NCI-H460 (cell line): ENCODE results near the gene ZG16B. TPM values are rescaled to one million over a fixed set of nuclear protein-coding genes. Genes with fewer than 3 reads are reported as not detected.

Source experiments
- DNase-seq: peaks from one replicate; pipeline ENCODE4 v3.0.0-alpha.2; 2016; ENCODE audit warnings: low read depth; ENCODE audit errors: extremely low read depth
- total RNA-seq: library from RNA; depleted of rRNA; stranded (reverse); fragments of >200 nt; shearing (Covaris generic); gene quantifications from 2 replicates; pipeline ENCODE4 v1.2.3, GENCODE V29; 2014

ZG16B gene
- total RNA-seq, 1 experiment from 2014 or later = 18.7 TPM

DNA sequence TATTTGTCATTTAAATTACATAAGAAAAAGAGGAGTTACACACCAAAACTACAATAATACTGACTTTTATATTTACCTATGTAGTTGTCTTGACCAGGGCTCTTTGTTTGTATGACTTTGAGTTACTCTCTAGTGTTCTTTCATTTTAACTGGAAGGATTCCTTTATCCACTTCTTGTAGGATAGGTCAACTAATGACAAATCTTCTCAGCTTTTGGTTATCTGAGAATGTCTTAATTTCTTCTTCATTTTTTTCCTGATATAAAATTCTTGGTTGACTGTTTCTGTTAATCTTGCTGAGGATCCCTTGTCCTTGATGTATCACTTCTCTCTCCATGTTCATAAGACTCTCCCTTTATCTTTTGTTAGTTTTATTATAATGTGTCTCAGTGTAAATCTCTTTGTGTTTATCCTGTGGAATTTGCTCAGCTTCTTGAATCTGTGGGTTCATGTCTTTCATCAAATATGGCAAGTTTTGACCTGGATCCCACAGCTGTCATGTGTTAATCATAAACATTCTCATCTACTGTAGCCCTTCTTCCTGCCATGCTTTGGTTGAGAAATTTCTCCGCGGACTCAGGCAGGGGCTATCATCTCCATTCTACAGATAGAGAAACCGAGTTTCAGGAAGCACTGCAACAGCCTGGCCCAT, 26.4 kb upstream of the ZG16B start:
- DNase-seq = no peak

DNA sequence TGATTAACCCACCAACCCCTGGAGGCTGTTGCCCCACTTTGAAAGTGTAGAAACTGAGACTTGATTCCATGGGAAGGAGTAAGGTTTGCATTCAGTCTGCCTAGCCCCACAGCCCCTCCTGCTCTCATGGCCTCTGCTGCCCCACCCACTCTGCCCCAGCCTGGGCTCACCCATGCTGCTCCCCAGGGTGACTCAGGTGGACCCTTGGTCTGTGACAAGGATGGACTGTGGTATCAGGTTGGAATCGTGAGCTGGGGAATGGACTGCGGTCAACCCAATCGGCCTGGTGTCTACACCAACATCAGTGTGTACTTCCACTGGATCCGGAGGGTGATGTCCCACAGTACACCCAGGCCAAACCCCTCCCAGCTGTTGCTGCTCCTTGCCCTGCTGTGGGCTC, 25.4 kb upstream of the ZG16B start:
- no peak for DNase-seq

DNA sequence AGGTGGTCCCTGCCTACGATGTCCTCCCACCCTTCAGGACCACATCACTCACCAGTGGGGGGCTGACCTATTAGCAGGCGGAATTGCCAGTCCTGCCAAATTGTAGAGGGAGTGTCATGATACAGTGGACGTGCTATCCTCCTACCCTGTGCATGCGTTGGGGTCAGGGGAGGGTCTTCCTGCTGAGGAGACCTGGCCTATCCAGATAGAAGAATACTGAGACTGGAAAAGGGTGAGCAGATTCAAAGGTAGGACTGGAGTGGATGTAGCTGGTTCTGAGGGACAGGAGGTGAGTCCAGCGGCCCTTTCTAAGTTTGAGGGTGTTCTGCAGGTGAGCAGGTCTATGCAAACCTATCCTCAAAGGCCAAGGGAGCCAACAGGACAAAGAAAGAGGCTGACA, 23.8 kb upstream of the ZG16B start:
- no peak for DNase-seq

DNA sequence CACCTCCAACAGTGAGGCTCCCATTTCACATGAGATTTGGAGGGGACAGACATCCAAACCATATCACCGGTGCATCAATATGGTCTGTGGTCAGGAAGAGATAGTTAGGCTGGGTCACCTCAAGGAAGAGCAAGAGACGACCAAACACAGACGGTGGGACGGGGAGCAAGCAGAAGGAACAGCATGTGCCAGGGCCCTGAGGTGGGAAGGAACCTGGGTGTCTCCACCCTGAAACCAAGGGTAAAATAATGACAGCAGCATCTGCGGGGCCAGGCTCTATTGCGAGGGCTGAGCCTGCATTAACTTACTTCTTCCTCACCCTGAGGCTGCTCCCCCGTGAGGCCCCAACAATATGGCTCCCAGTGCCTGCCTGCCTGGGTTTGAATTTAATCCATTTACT, 21.9 kb upstream of the ZG16B start:
- no peak for DNase-seq

- no peak for DNase-seq
Observed at GRCh38 chr16:2809149-2809760, 20.8 kb upstream of the ZG16B start.

GRCh38 chr16:2810651-2811050, 19.5 kb upstream of the ZG16B start:
- no peak for DNase-seq

- no peak for DNase-seq
Observed at GRCh38 chr16:2811703-2812471, 18.2 kb upstream of the ZG16B start.

GRCh38 chr16:2813771-2814221, 16.3 kb upstream of the ZG16B start:
- DNase-seq = no peak

- no peak for DNase-seq
Observed at GRCh38 chr16:2814551-2815298, 15.4 kb upstream of the ZG16B start.

DNA sequence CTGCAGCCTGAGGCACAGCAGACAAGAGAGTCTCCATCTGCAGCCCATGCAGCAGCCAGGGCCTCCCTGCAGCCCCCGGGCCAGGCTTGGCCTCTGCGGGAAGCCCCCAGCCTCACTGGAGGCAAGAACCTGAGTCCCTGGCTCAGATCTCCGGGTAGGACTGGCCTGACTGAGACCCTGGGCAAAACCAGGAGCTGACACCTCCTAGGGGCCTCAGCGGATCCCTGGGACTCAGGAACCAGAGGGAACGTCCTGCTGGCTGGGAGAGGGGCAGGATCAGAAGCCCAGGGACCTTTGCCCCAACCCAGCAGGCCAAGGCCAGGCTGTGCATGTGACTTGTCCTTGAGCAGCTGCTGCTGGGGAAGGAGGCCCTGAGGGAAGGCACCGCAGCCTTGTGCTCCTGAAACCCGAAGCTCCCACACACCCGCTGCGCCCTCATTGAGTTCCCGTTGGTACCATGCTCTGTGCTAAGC, 14.8 kb upstream of the ZG16B start:
- no peak for DNase-seq

- no peak for DNase-seq
Observed at GRCh38 chr16:2816751-2817339, 13.3 kb upstream of the ZG16B start, which contains the start of gene PRSS21. TSS of gene PRSS21 (plus strand) at chr16:2817237. CDS start at chr16:2817269, 32 bp downstream.

- DNase-seq = no peak
Observed at GRCh38 chr16:2817340-2818271, 12.5 kb upstream of the ZG16B start.

- no peak for DNase-seq
Observed at GRCh38 chr16:2818272-2818876, 11.7 kb upstream of the ZG16B start.

DNA sequence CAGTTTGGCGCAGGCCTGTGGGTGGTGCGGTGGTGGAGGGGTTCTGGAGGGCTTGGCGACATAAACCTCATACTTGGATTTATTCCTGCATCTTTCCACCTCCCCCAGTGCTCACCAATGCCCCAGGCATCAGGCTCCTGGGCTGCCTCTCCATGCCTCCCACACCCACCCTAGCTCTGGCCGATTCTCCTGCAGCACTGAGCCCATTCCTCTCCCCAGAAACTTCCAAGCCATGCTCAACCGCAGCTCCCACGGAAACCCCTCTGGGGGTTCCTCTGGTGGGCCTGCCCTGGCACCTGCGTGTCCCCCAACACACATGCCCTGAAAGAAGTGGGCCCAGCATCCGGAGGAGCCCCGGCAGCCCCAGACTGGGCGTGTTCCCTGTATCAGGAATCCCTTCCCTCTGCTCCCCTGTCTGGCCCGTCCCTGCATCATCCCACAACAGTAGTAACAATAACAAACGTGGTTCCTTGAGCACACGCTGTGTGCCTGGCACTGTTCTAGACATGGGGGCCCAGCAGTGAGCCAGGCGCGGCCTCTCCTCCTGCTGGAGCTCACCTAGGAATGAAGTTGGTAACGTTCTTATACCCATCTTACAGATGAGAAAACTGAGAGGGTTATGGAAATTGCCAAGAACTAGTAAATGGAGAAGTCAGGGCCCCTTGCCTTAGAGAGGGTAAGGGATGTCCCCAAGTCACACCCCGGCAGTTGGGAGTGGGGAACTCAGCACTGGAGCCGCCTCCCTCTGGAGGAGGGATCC, 10.7 kb upstream of the ZG16B start:
- DNase-seq = no peak

- no peak for DNase-seq
Observed at GRCh38 chr16:2819939-2820835, 9.9 kb upstream of the ZG16B start.

- no peak for DNase-seq
Observed at GRCh38 chr16:2820836-2821486, 9.1 kb upstream of the ZG16B start.
